WTC11 (cell line): Measurements from ENCODE around the gene ISCU. TPM values are rescaled to one million over a fixed set of nuclear protein-coding genes. Genes with fewer than 3 reads are reported as not detected.

Source experiments
- ATAC-seq: fragments of 200-7000 bp; cut with Tn5 transposase; 2 replicates; pipeline ENCODE4 v1.10.0; 2021; ENCODE audit warnings: mild to moderate bottlenecking, moderate library complexity
- CTCF ChIA-PET: fragments of 300-600 bp; sonication (Branson Sonifier 250); formaldehyde crosslinking; loops from one replicate; lab custom pipeline; 2021; ENCODE audit warnings: antibody characterized with exemption; lab: Charles Lee
- POLR2A ChIA-PET: fragments of 350-600 bp; sonication (Branson Sonifier 250); formaldehyde crosslinking; loops from one replicate; lab custom pipeline; 2021; ENCODE audit warnings: antibody characterized with exemption; lab: Charles Lee
- DNase-seq: peaks from one replicate; pipeline ENCODE4 v3.0.0; 2021; ENCODE audit warnings: low spot score
- H3K27ac Mint-ChIP-seq: 2 replicates; pipeline ENCODE4 v1.8.0; 2021; ENCODE audit warnings: mixed read lengths
- H3K27me3 Mint-ChIP-seq: 2 replicates; pipeline ENCODE4 v1.8.0; 2021; ENCODE audit warnings: low read depth, mild to moderate bottlenecking, moderate library complexity, mixed read lengths
- H3K36me3 Mint-ChIP-seq: 2 replicates; pipeline ENCODE4 v1.8.0; 2021; ENCODE audit warnings: mixed read lengths
- H3K4me1 Mint-ChIP-seq: 2 replicates; pipeline ENCODE4 v1.8.0; 2022; ENCODE audit warnings: mixed read lengths
- H3K4me3 Mint-ChIP-seq: 2 replicates; pipeline ENCODE4 v1.8.0; 2021; ENCODE audit warnings: mild to moderate bottlenecking, moderate library complexity, mixed read lengths
- H3K9me3 Mint-ChIP-seq: 2 replicates; pipeline ENCODE4 v1.8.0; 2021; ENCODE audit warnings: mixed read lengths
- ATF1 ChIP-seq: sonication (generic); formaldehyde crosslinking; IDR thresholded peaks from 2 replicates; pipeline ENCODE4 v1.8.1; 2023; ENCODE audit warnings: mild to moderate bottlenecking, moderate library complexity, missing genetic modification reagents
- ATF3 ChIP-seq: sonication (generic); formaldehyde crosslinking; conservative IDR thresholded peaks from 2 replicates; pipeline ENCODE4 v1.8.1; 2022; ENCODE audit warnings: mild to moderate bottlenecking, missing genetic modification reagents
- ATF6 ChIP-seq: sonication (generic); formaldehyde crosslinking; IDR thresholded peaks from 2 replicates; pipeline ENCODE4 v1.8.1; 2023; ENCODE audit warnings: mild to moderate bottlenecking, missing genetic modification reagents
- CBFB ChIP-seq: sonication (generic); formaldehyde crosslinking; IDR thresholded peaks from 2 replicates; pipeline ENCODE4 v1.8.1; 2022; ENCODE audit warnings: mild to moderate bottlenecking, low read depth, missing genetic modification reagents
- CTCF ChIP-seq: fragments of 200-600 bp; IDR thresholded peaks from 2 replicates; pipeline ENCODE4 v1.8.0; 2022; ENCODE audit warnings: antibody characterized with exemption
- FOXP4 ChIP-seq: sonication (generic); formaldehyde crosslinking; IDR thresholded peaks from 2 replicates; pipeline ENCODE4 v1.8.0; 2022; ENCODE audit warnings: mild to moderate bottlenecking, missing genetic modification reagents
- HMGXB4 ChIP-seq: sonication (generic); formaldehyde crosslinking; IDR thresholded peaks from 2 replicates; pipeline ENCODE4 v1.8.1; 2023; ENCODE audit warnings: mild to moderate bottlenecking, moderate library complexity, missing genetic modification reagents
- MAX ChIP-seq: sonication (generic); formaldehyde crosslinking; IDR thresholded peaks from 2 replicates; pipeline ENCODE4 v1.8.0; 2022; ENCODE audit warnings: mild to moderate bottlenecking, missing genetic modification reagents
- PRDM15 ChIP-seq: sonication (generic); formaldehyde crosslinking; IDR thresholded peaks from 2 replicates; pipeline ENCODE4 v1.8.0; 2022; ENCODE audit warnings: missing genetic modification reagents
- TP53 ChIP-seq: sonication (generic); formaldehyde crosslinking; IDR thresholded peaks from 2 replicates; pipeline ENCODE4 v1.8.1; 2023; ENCODE audit warnings: mild to moderate bottlenecking, missing genetic modification reagents
- ZBTB43 ChIP-seq: sonication (generic); formaldehyde crosslinking; IDR thresholded peaks from 2 replicates; pipeline ENCODE4 v1.8.1; 2023; ENCODE audit warnings: mild to moderate bottlenecking, missing genetic modification reagents
- ZNF219 ChIP-seq: sonication (generic); formaldehyde crosslinking; IDR thresholded peaks from 2 replicates; pipeline ENCODE4 v1.8.0; 2023; ENCODE audit warnings: missing genetic modification reagents, mild to moderate bottlenecking, borderline replicate concordance
- ZNF281 ChIP-seq: sonication (generic); formaldehyde crosslinking; IDR thresholded peaks from 2 replicates; pipeline ENCODE4 v1.8.0; 2023; ENCODE audit warnings: mild to moderate bottlenecking, missing genetic modification reagents
- ZNF423 ChIP-seq: fragments of 250-450 bp; sonication (Bioruptor Pico); IDR thresholded peaks from 2 replicates; pipeline ENCODE4 v2.1.2; 2022; ENCODE audit warnings: mild to moderate bottlenecking, moderate library complexity
- ZNF512 ChIP-seq: sonication (generic); formaldehyde crosslinking; IDR thresholded peaks from 2 replicates; pipeline ENCODE4 v1.8.1; 2022; ENCODE audit warnings: missing genetic modification reagents, borderline replicate concordance
- ZNF671 ChIP-seq: fragments of 250-450 bp; sonication (Bioruptor Pico); IDR thresholded peaks from 2 replicates; pipeline ENCODE4 v1.8.0; 2021; ENCODE audit warnings: mild to moderate bottlenecking
- total RNA-seq: library from RNA; stranded (reverse); gene quantifications from 3 replicates; pipeline ENCODE4 v1.2.3, GENCODE V29; 2021

Gene ISCU
- total RNA-seq, 1 experiment from 2014 or later: 85.9 TPM

- no peak overlapping the region for H3K4me3 Mint-ChIP-seq
- peaks cover 15% of the 10 kb centered on the region for H3K4me1 Mint-ChIP-seq
- no peaks in the 10 kb centered on the region for H3K27me3 Mint-ChIP-seq
- CTCF ChIA-PET: no interaction called here
- ATAC-seq: no peak
- H3K9me3 Mint-ChIP-seq: no peaks in the 10 kb centered on the region
- H3K36me3 Mint-ChIP-seq: no peaks in the 10 kb centered on the region
- POLR2A ChIA-PET: no interaction called here
- H3K27ac Mint-ChIP-seq: no peak overlapping the region
- DNase-seq: no peak
- no peak for TF ChIP-seq ZNF281
- TF ChIP-seq HMGXB4 (CRISPR knock-in tag): no peak
- TF ChIP-seq ZNF423 (CRISPR knock-in tag): no peak
- no peak for TF ChIP-seq PRDM15 (CRISPR knock-in tag)
- no peak for TF ChIP-seq ZBTB43 (CRISPR knock-in tag)
- no peak for TF ChIP-seq TP53
- no peak for TF ChIP-seq CBFB (CRISPR knock-in tag)
- TF ChIP-seq ATF1 (CRISPR knock-in tag): no peak
- no peak for TF ChIP-seq CTCF
- TF ChIP-seq ZNF512 (CRISPR knock-in tag): no peak
- TF ChIP-seq FOXP4: no peak
- no peak for TF ChIP-seq ATF3
- TF ChIP-seq MAX (CRISPR knock-in tag): no peak
- no peak for TF ChIP-seq ZNF219 (CRISPR knock-in tag)
- TF ChIP-seq ATF6 (CRISPR knock-in tag): no peak
- TF ChIP-seq ZNF671: no peak
These were observed 39.9 kb downstream of the ISCU start for GRCh38 chr12:108602209-108602705.
